ENCODE data around the gene OR9A4. TPM values are rescaled to one million over a fixed set of nuclear protein-coding genes. Genes with fewer than 3 reads are reported as not detected.

The OR9A4 gene
- total RNA-seq, 1 experiment from 2014 or later: not detected

- no peaks in the 10 kb centered on the region for H3K27me3 ChIP-seq (replicated peaks; ENCODE audit: control insufficient read depth, insufficient read depth, low read length)
- no peak overlapping the region for H3K4me3 ChIP-seq (ENCODE audit: low read depth, low read length)
- no peaks in the 10 kb centered on the region for H3K4me1 Mint-ChIP-seq (ENCODE audit: low read depth, unreplicated experiment)
- no peaks in the 10 kb centered on the region for H3K4me1 ChIP-seq
- intact Hi-C loops (cut with micrococcal nuclease; ENCODE audit: unreplicated experiment): no loop called here
- H3K36me3 Mint-ChIP-seq (ENCODE audit: insufficient read depth, unreplicated experiment): no peaks in the 10 kb centered on the region
- H3K36me3 ChIP-seq (ENCODE audit: control insufficient read depth, insufficient read depth, low read length): no peaks in the 10 kb centered on the region
- ChIA-PET POLR2A (no interaction called here), CTCF (no interaction called here)
- no peaks in the 10 kb centered on the region for H3K9me3 Mint-ChIP-seq (ENCODE audit: unreplicated experiment)
- TF ChIP-seq CTCF (IDR thresholded peaks at IDR 0.05; ENCODE audit: insufficient read depth in 1 of 2, low read depth in 1 of 2, low read length in 1 of 2, severe bottlenecking in 1 of 2, unreplicated experiment in 1 of 2): no peak
- H3K27me3 Mint-ChIP-seq (ENCODE audit: insufficient read depth, unreplicated experiment): peaks cover 20% of the 10 kb centered on the region
- H3K9me3 ChIP-seq: no peaks in the 10 kb centered on the region
- H3K27ac Mint-ChIP-seq (ENCODE audit: unreplicated experiment): no peak overlapping the region
- no peak overlapping the region for H3K4me3 Mint-ChIP-seq (ENCODE audit: unreplicated experiment)
- no peak for DNase-seq
- BruUV-seq (replicated peaks): no TSS peak
These were observed 41.4 kb upstream of the OR9A4 start for GRCh38 chr7:141874787-141875186.

- Mint-ChIP-seq H3K4me1 (ENCODE audit: low read depth, unreplicated experiment) (no peaks in the 10 kb centered on the region), H3K36me3 (ENCODE audit: insufficient read depth, unreplicated experiment) (no peaks in the 10 kb centered on the region), H3K27me3 (ENCODE audit: insufficient read depth, unreplicated experiment) (peaks cover 22% of the 10 kb centered on the region), H3K27ac (ENCODE audit: unreplicated experiment) (no peak overlapping the region), H3K4me3 (ENCODE audit: unreplicated experiment) (no peak overlapping the region), H3K9me3 (ENCODE audit: unreplicated experiment) (no peaks in the 10 kb centered on the region)
- ChIA-PET POLR2A (no interaction called here), CTCF (no interaction called here)
- H3K27me3 ChIP-seq (replicated peaks; ENCODE audit: control insufficient read depth, insufficient read depth, low read length): no peaks in the 10 kb centered on the region
- intact Hi-C loops (cut with micrococcal nuclease; ENCODE audit: unreplicated experiment): no loop called here
- H3K4me3 ChIP-seq (ENCODE audit: low read depth, low read length): no peak overlapping the region
- H3K4me1 ChIP-seq: no peaks in the 10 kb centered on the region
- BruUV-seq (replicated peaks): no TSS peak
- DNase-seq: no peak
- H3K36me3 ChIP-seq (ENCODE audit: control insufficient read depth, insufficient read depth, low read length): no peaks in the 10 kb centered on the region
- TF ChIP-seq CTCF (IDR thresholded peaks at IDR 0.05; ENCODE audit: insufficient read depth in 1 of 2, low read depth in 1 of 2, low read length in 1 of 2, severe bottlenecking in 1 of 2, unreplicated experiment in 1 of 2): no peak
- H3K9me3 ChIP-seq: no peaks in the 10 kb centered on the region
These were observed 40.7 kb upstream of the OR9A4 start for GRCh38 chr7:141875453-141875852.

GRCh38 chr7:141876371-141876770, 39.8 kb upstream of the OR9A4 start:
- CTCF ChIA-PET: no interaction called here
- POLR2A ChIA-PET: no interaction called here

More at GRCh38 chr7:141876371-141876770, 39.8 kb upstream of the OR9A4 start:
- H3K4me3 ChIP-seq (ENCODE audit: low read depth, low read length): no peak overlapping the region
- no peaks in the 10 kb centered on the region for H3K4me1 ChIP-seq
- Mint-ChIP-seq H3K27ac (ENCODE audit: unreplicated experiment) (no peak overlapping the region), H3K9me3 (ENCODE audit: unreplicated experiment) (no peaks in the 10 kb centered on the region), H3K4me3 (ENCODE audit: unreplicated experiment) (no peak overlapping the region), H3K36me3 (ENCODE audit: insufficient read depth, unreplicated experiment) (no peaks in the 10 kb centered on the region), H3K4me1 (ENCODE audit: low read depth, unreplicated experiment) (no peaks in the 10 kb centered on the region), H3K27me3 (ENCODE audit: insufficient read depth, unreplicated experiment) (peaks cover 22% of the 10 kb centered on the region)
- H3K27me3 ChIP-seq (replicated peaks; ENCODE audit: control insufficient read depth, insufficient read depth, low read length): no peaks in the 10 kb centered on the region
- no peak for DNase-seq
- no peaks in the 10 kb centered on the region for H3K36me3 ChIP-seq (ENCODE audit: control insufficient read depth, insufficient read depth, low read length)
- intact Hi-C loops (cut with micrococcal nuclease; ENCODE audit: unreplicated experiment): no loop called here
- no peaks in the 10 kb centered on the region for H3K9me3 ChIP-seq
- no TSS peak for BruUV-seq (replicated peaks)
- TF ChIP-seq CTCF (IDR thresholded peaks at IDR 0.05; ENCODE audit: insufficient read depth in 1 of 2, low read depth in 1 of 2, low read length in 1 of 2, severe bottlenecking in 1 of 2, unreplicated experiment in 1 of 2): no peak

All from Caco-2 (cell line).